NCI-H524 (cell line): ENCODE data around the gene HNRNPUL1.
"Not testable (repeated sequence)": the region's sequence is repeated elsewhere in the genome, so short reads cannot be mapped to it uniquely, and the experiment has no call there.

Experiments used
- DNase-seq, 2 experiments: peaks; one replicate each; lab custom pipeline; 2025; lab: John Stamatoyannopoulos, UW

HNRNPUL1 gene

DNA sequence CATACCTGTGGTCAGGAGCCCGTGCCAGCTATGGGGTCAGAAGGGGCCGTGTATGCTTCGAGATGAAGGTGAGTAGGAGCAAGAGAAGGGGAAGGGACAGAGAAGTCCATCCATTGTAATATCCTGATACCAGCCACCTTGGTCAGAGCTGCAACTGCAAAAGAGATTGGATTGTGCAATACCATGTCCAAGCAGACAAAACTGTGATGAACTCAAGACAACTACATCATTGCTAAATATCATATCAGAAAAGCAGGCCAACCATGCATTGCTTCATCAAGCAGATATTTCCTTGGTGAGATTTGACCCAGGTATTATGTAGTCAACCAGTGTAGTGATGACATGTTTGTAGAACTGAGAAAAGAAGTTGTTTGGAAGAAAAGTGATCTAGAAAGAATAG, 12.1 kb downstream of the HNRNPUL1 start:
- no peak for DNase-seq

GRCh38 chr19:41278478-41278877, 14.3 kb downstream of the HNRNPUL1 start:
- DNase-seq = no peak

- DNase-seq = no peak
Measured at GRCh38 chr19:41288673-41289530, 24.7 kb downstream of the HNRNPUL1 start.

GRCh38 chr19:41289814-41290213, 25.6 kb downstream of the HNRNPUL1 start:
- not testable (repeated sequence) for DNase-seq

GRCh38 chr19:41294393-41294792, 30.2 kb downstream of the HNRNPUL1 start:
- DNase-seq = no peak

GRCh38 chr19:41295499-41295898, 31.3 kb downstream of the HNRNPUL1 start:
- no peak for DNase-seq

DNA sequence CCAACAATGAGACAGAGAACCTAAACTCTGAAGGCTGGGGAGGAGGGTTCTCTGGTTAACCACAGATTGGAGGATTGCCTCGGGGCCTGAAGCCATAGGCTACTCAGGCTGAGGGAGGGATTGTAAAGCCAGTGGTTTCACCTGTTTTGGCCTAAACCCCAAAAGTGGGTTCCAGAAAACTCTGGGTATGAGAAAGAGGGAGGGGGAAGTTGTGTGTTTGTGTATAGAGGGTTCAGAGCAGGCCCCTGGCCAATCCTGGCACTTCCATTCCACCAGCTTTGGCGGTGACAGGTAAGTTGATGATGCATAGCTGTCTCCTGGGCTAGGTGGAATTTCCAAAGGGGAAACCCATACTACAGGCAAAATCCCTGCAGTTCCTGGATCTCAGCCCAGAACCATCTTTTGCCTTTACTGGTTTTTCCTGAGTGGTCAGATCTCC, 32.3 kb downstream of the HNRNPUL1 start:
- no peak for DNase-seq

DNA sequence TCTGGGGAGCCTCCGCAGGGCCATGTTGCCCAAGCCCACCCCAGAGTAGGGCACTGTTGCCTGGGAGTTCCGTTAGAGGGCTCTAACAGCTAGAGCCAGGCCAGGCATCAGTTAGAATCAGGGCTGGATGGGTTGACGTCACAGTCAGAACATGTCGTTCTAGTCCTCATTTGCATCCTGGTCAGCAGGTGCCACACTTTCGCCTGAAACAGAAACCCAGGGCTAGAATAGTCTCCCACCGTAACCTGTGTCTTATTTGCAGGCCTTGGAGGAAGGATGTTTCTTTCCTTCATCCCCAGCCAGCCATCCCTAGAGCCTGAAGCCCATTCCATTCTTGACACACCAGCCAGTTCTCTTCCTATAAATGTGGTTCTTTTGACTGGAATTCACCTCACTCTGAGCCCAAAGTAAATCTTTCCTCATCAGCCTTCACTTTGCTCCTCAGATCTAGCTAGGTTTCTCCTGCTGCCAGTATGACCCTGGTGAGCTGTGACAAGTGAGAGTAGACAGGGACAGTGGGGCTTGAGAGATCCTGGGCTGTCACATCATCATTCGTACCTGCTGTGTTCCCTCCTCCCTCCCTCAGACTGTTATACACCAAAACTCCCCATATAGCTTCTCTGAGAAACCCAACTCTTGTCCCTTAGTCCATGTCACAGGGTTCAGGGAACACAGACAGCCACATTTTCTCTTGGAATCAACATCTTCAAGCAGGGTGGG, 33.6 kb downstream of the HNRNPUL1 start:
- no peak for DNase-seq

- no peak for DNase-seq
Measured at GRCh38 chr19:41298348-41298964, 34.3 kb downstream of the HNRNPUL1 start.

GRCh38 chr19:41299046-41299754, 35.0 kb downstream of the HNRNPUL1 start:
- no peak for DNase-seq

DNA sequence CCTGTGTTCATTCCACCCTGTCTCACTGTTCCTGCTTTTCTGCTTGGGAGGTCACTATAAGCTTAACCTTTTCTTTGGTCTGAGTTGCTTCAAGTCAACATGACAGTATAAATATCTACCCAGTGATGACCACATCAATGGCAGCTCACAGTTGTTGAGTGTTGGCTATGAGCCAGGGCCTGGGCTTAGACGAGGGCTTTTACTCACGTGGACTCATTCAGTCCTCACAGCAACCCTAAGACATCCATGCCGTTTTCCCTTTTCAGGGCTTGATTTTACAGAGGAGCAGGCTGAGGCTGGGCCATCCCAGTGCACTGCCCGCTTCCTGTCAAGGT, 35.5 kb downstream of the HNRNPUL1 start:
- no peak for DNase-seq

DNA sequence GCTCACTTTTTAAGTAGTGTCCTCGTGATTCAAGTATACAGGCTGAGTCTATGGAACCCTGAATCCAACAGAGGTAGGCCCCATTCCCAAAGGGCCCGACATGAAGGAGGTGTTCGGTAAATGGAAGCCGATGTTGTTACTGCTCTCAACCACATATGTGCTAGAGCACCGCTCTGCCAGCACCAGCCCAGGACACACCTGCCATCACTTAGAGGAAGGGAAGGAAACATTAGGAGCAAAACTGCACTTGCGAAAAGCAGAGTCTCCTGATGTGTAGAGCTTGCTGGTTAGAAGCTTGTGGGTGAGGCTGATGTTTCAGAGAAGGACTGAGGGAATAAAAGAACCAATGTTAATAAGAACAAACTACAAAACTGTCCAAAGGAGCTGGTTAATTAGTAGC, 36.4 kb downstream of the HNRNPUL1 start:
- no peak for DNase-seq

GRCh38 chr19:41302624-41303351, 38.6 kb downstream of the HNRNPUL1 start:
- no peak for DNase-seq

- DNase-seq = no peak
Measured at GRCh38 chr19:41303954-41304353, 39.8 kb downstream of the HNRNPUL1 start.

- DNase-seq = no peak
Measured at GRCh38 chr19:41304706-41305483, 40.7 kb downstream of the HNRNPUL1 start.

DNA sequence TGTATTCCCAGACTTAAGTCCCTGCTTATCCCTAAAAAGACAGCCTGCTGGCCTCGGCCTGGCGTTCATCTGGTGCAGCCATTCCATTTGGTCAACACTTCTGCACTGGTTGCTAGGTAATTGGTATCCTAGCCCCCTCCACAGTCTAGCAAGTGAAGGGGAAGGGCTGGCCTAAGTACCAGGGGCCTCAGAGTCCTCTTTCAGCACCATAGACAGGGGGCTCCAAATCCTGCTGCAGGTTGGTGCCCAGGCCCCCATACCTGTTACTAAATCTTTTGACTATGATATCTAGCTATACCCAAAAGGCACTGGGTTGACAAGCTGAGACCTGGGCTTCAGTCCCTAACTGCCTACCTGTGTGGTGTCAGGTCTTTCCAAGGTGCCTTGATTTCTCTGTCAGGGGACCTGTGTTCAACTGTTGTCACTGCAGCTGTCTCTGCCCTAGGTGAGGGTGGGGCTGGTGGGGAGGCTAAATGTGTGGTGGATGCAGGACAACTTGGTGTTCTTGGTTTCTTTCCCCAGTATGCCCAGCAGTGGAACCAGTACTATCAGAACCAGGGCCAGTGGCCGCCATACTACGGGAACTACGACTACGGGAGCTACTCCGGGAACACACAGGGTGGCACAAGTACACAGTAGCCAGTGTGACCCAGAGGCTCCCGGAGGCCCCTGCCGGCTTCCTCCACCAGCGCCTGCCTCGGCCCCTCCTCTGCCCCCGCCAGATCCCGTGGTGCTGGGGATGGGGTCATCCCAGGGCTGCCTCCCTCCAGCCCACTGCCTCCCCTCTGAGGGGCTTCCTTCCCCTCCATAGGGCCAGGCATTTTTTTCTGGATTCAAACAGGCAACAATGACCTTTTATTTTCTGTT, 42.0 kb downstream of the HNRNPUL1 start:
- no peak for DNase-seq

DNA sequence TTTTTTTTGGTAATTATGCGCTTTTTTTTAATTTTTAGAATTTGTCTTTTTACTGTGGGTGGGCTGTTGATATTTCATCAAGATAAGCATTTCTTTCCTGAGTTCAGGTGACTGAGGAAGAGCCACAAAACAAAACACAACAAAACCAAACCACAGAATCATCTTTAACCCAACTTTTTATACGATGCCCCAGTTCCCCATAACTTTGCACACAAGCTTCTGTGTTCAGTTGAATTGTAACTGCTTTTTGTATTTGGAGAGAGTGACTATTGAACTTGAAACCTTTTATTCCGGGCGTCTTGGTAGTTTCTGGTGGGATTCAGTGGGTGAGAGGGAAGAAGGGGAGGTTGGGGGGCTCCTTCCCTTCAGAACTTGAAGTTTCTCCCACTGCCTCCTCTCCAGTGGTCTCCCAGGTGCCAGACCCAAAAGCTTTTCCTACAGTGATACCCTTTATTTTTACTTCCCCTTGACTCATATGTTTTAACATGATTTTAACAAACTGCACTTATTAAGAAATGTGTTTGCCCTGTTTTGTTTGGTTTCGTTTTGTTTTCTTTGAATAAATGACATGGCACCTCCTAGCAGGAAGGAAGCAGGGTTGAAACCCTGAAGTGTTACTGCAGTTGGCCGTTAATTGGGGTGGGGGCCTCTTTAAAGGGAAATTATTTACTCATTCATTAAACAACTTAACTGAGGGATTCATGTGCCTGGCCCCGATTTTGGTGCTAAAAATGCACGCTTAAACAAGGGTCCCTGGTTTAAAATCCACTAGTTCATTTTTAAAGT, 43.1 kb downstream of the HNRNPUL1 start:
- no peak for DNase-seq

DNA sequence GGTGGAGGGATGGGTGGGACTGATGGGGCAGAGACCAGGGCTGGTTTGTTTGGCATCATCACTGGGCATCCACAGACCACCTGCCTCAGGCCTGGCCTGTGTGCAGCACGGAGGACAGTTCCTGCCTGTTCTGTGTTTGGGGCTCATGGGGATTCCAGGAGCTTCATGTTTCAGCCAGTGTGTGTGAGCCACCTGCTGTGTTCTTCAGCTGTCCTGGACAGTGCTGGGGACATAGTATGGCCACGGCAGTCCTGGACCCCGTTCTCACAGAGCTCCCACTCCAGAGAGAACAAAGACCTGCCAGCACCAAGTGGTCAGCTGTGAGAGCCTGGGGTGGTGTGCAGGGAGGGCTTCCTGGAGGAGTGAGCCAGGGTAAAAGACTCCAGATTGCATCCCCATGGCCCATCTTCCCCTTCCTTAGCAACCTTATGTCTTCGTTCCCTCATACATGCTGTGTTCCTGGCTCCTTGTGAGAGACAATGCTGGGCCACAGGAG, 43.8 kb downstream of the HNRNPUL1 start:
- DNase-seq = no peak
